Tibial nerve (tissue), 3 donors: ENCODE results near the gene TMIGD2.

Source experiments
- CTCF ChIP-seq, 5 experiments: fragments of 200-600 bp in 3 of 5; fragments of 450-650 bp in 2 of 5; sonication (generic) in 3 of 5; IDR thresholded peaks; one replicate each; pipeline ENCODE4 v1.5.1; 2016 to 2019; ENCODE audit warnings: antibody characterized with exemption in 5 of 5, mild to moderate bottlenecking in 3 of 5, moderate library complexity in 2 of 5
- POLR2A ChIP-seq, 2 donors: fragments of 450-650 bp; IDR thresholded peaks; one replicate each; pipeline ENCODE4 v1.6.1; 2017; ENCODE audit warnings: antibody characterized with exemption in 2 of 2, mild to moderate bottlenecking in 2 of 2, moderate library complexity in 2 of 2

GRCh38 chr19:4305659-4306058 is 3.5 kb upstream of the TMIGD2 start:
- TF ChIP-seq POLR2A (IDR thresholded peaks at IDR 0.05) (no peak), CTCF (IDR thresholded peaks at IDR 0.05) (no peak)
